Kidney epithelial cell (primary cell): Measurements from ENCODE around the gene LFNG. TPM values are rescaled to one million over a fixed set of nuclear protein-coding genes. Genes with fewer than 3 reads are reported as not detected.

Experiments used
- DNase-seq: peaks from one replicate; pipeline ENCODE4 v3.0.0-alpha.2; 2010; ENCODE audit warnings: low read depth
- H3K27me3 ChIP-seq: 2 replicates; pipeline ENCODE4 v1.6.0; 2011; ENCODE audit warnings: low read length; ENCODE audit not compliant: control insufficient read depth, insufficient read depth
- H3K36me3 ChIP-seq: 2 replicates; pipeline ENCODE4 v1.5.1; 2011; ENCODE audit warnings: low read length; ENCODE audit not compliant: control insufficient read depth, insufficient read depth
- H3K4me3 ChIP-seq: 2 replicates; pipeline ENCODE4 v1.5.1; 2011; ENCODE audit warnings: low read depth, mild to moderate bottlenecking, control low read depth, low read length
- total RNA-seq: library from RNA; depleted of rRNA; stranded (reverse); fragments of >200 nt; gene quantifications from 2 replicates; pipeline ENCODE4 v1.2.3, GENCODE V29; 2015
- TF ChIP-seq, protein P1 (sequence below): IDR thresholded peaks from 2 replicates; pipeline ENCODE4 v1.5.1; 2011; ENCODE audit warnings: mild to moderate bottlenecking, moderate library complexity, low read length, control low read depth, inconsistent platforms; ENCODE audit not compliant: insufficient read depth, poor library complexity, severe bottlenecking

LFNG gene
- total RNA-seq, 1 donor from 2014 or later: 39.7 TPM

- Histone ChIP-seq H3K27me3 (peaks cover 19% of the 10 kb centered on the region), H3K36me3 (no peaks in the 10 kb centered on the region), H3K4me3 (no peak overlapping the region)
- TF ChIP-seq, protein P1, sequence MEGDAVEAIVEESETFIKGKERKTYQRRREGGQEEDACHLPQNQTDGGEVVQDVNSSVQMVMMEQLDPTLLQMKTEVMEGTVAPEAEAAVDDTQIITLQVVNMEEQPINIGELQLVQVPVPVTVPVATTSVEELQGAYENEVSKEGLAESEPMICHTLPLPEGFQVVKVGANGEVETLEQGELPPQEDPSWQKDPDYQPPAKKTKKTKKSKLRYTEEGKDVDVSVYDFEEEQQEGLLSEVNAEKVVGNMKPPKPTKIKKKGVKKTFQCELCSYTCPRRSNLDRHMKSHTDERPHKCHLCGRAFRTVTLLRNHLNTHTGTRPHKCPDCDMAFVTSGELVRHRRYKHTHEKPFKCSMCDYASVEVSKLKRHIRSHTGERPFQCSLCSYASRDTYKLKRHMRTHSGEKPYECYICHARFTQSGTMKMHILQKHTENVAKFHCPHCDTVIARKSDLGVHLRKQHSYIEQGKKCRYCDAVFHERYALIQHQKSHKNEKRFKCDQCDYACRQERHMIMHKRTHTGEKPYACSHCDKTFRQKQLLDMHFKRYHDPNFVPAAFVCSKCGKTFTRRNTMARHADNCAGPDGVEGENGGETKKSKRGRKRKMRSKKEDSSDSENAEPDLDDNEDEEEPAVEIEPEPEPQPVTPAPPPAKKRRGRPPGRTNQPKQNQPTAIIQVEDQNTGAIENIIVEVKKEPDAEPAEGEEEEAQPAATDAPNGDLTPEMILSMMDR: no peak
- DNase-seq: no peak
These were observed 17.5 kb upstream of the LFNG start for GRCh38 chr7:2501947-2502646.

DNA sequence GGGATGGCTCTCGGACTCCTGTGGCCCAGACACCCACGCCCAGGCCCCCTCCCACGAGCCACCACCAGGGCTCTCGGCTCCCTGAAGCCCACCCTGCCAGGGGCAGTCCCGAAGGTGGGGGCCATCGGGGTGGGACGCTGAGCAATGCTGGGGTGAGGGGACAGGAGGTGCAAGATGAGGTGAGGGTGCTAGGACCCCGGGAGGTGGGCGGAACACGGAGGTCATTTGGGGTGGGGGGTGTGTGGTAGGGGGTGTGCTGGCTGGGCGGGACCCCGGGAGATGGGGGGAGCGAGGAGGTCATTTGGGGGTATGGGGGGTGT lies 17.0 kb upstream of the LFNG start:
- TF ChIP-seq, protein P1: no peak
- H3K36me3 ChIP-seq: no peaks in the 10 kb centered on the region
- no peak overlapping the region for H3K4me3 ChIP-seq
- DNase-seq: no peak
- peaks cover 14% of the 10 kb centered on the region for H3K27me3 ChIP-seq

- Histone ChIP-seq H3K36me3 (no peaks in the 10 kb centered on the region), H3K27me3 (peaks cover 7% of the 10 kb centered on the region), H3K4me3 (no peak overlapping the region)
- TF ChIP-seq, protein P1: no peak
- no peak for DNase-seq
These were observed 16.3 kb upstream of the LFNG start for GRCh38 chr7:2503056-2503941.

GRCh38 chr7:2504128-2504888 lies 15.3 kb upstream of the LFNG start:
- TF ChIP-seq, protein P1: no peak
- no peak overlapping the region for H3K4me3 ChIP-seq
- no peaks in the 10 kb centered on the region for H3K27me3 ChIP-seq
- no peaks in the 10 kb centered on the region for H3K36me3 ChIP-seq
- no peak for DNase-seq

- no peaks in the 10 kb centered on the region for H3K36me3 ChIP-seq
- H3K4me3 ChIP-seq: no peak overlapping the region
- DNase-seq: no peak
- H3K27me3 ChIP-seq: no peaks in the 10 kb centered on the region
- TF ChIP-seq, protein P1: no peak
These were observed 14.6 kb upstream of the LFNG start for GRCh38 chr7:2504889-2505375.
